ENCODE data around the gene HTR6.
"Not testable (repeated sequence)": the region's sequence is repeated elsewhere in the genome, so short reads cannot be mapped to it uniquely, and the experiment has no call there.

The HTR6 gene

GRCh38 chr1:19637606-19638005 lies 27.1 kb upstream of the HTR6 start:
- no peak for DNase-seq (ENCODE audit: low read depth in 2 of 3, low spot score in 2 of 3)

GRCh38 chr1:19639228-19639627 lies 25.4 kb upstream of the HTR6 start:
- not testable (repeated sequence) for DNase-seq (ENCODE audit: low read depth in 2 of 3, low spot score in 2 of 3)

GRCh38 chr1:19639999-19640362 lies 24.7 kb upstream of the HTR6 start:
- no peak for DNase-seq (ENCODE audit: low read depth in 2 of 3, low spot score in 2 of 3)

- no peak for DNase-seq (ENCODE audit: low read depth in 2 of 3, low spot score in 2 of 3)
Observed at GRCh38 chr1:19640363-19641316, 24.0 kb upstream of the HTR6 start.

GRCh38 chr1:19643121-19643520 lies 21.6 kb upstream of the HTR6 start:
- DNase-seq (ENCODE audit: low read depth in 2 of 3, low spot score in 2 of 3) = no peak

GRCh38 chr1:19643602-19644394 lies 20.9 kb upstream of the HTR6 start, which contains the start of gene NBL1:
TSS of gene NBL1 (plus strand) at chr1:19644311. CDS start at chr1:19655031, 10,720 bp downstream.
- DNase-seq (ENCODE audit: low read depth in 2 of 3, low spot score in 2 of 3) = peak in 2 of 3 experiments; percentile 40 to 43

- no peak for DNase-seq (ENCODE audit: low read depth in 2 of 3, low spot score in 2 of 3)
Observed at GRCh38 chr1:19644395-19644680, 20.3 kb upstream of the HTR6 start.

GRCh38 chr1:19644681-19645410 lies 19.8 kb upstream of the HTR6 start:
- peak in 2 of 3 experiments; percentile 40 for DNase-seq (ENCODE audit: low read depth in 2 of 3, low spot score in 2 of 3)

GRCh38 chr1:19645411-19646251 lies 19.0 kb upstream of the HTR6 start:
- no peak for DNase-seq (ENCODE audit: low read depth in 2 of 3, low spot score in 2 of 3)

GRCh38 chr1:19646377-19647319 lies 18.0 kb upstream of the HTR6 start:
- no peak for DNase-seq (ENCODE audit: low read depth in 2 of 3, low spot score in 2 of 3)

GRCh38 chr1:19647643-19648042 lies 17.0 kb upstream of the HTR6 start:
- DNase-seq (ENCODE audit: low read depth in 2 of 3, low spot score in 2 of 3) = no peak

- DNase-seq (ENCODE audit: low read depth in 2 of 3, low spot score in 2 of 3) = no peak
Observed at GRCh38 chr1:19648239-19648638, 16.4 kb upstream of the HTR6 start.

GRCh38 chr1:19648689-19649088 lies 16.0 kb upstream of the HTR6 start:
- no peak for DNase-seq (ENCODE audit: low read depth in 2 of 3, low spot score in 2 of 3)

- no peak for DNase-seq (ENCODE audit: low read depth in 2 of 3, low spot score in 2 of 3)
Observed at GRCh38 chr1:19650416-19651140, 14.1 kb upstream of the HTR6 start.

GRCh38 chr1:19651141-19651737 lies 13.4 kb upstream of the HTR6 start:
- DNase-seq (ENCODE audit: low read depth in 2 of 3, low spot score in 2 of 3) = no peak

GRCh38 chr1:19654386-19654785 lies 10.3 kb upstream of the HTR6 start:
- no peak for DNase-seq (ENCODE audit: low read depth in 2 of 3, low spot score in 2 of 3)

GRCh38 chr1:19654886-19655717 lies 9.6 kb upstream of the HTR6 start:
- no peak for DNase-seq (ENCODE audit: low read depth in 2 of 3, low spot score in 2 of 3)

- DNase-seq (ENCODE audit: low read depth in 2 of 3, low spot score in 2 of 3) = no peak
Observed at GRCh38 chr1:19655718-19656080, 9.0 kb upstream of the HTR6 start.

All from activated CD8-positive, alpha-beta memory T cell treated with anti-CD3 and anti-CD28 coated beads for 48 hours (primary cell).